Upper lobe of left lung (tissue), 4 donors: Measurements from ENCODE around the gene ARRDC5.

Experiments
- CTCF ChIP-seq, 6 experiments: fragments of 450-650 bp in 4 of 6; fragments of 200-600 bp in 2 of 6; sonication (generic) in 2 of 6; IDR thresholded peaks; one replicate each; pipeline ENCODE4 v1.5.1; 2016 to 2019; ENCODE audit warnings: antibody characterized with exemption in 6 of 6
- EP300 ChIP-seq, 4 donors: sonication (generic); formaldehyde crosslinking; IDR thresholded peaks; one replicate each; pipeline ENCODE4 v1.5.1; 2017; ENCODE audit warnings: antibody characterized with exemption in 4 of 4, control low read depth in 2 of 4
- POLR2A ChIP-seq, 4 donors: fragments of 450-650 bp; IDR thresholded peaks; one replicate each; pipeline ENCODE4 v1.5.1; 2016 to 2017; ENCODE audit warnings: antibody characterized with exemption in 4 of 4, mild to moderate bottlenecking in 2 of 4
- POLR2AphosphoS5 ChIP-seq, 2 donors: sonication (generic); formaldehyde crosslinking; IDR thresholded peaks; one replicate each; pipeline ENCODE4 v1.5.1; 2017; ENCODE audit warnings: antibody characterized with exemption in 2 of 2

DNA sequence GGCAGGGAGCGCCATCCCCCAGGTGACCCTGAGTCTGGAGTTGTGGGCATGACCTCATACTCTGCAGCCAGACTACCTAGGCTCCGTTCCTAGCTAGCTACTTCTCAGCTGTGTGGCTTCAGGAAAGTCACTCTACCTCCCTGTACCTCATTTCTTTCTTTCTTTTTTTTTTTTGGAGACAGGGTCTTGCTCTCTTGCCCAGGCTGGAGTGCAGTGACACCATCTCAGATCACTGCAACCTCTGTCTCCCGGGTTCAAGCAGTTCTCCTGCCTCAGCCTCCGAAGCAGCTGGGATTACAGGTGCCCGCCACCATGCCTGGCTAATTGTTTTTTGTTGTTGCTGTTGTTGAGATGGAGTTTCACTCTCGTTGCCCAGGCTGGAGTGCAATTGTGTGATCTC is 50.2 kb downstream of the ARRDC5 start:
- TF ChIP-seq CTCF (IDR thresholded peaks at IDR 0.05) = no peak
- no peak for TF ChIP-seq POLR2AphosphoS5 (IDR thresholded peaks at IDR 0.05)
- no peak for TF ChIP-seq POLR2A (IDR thresholded peaks at IDR 0.05)
- TF ChIP-seq EP300 (IDR thresholded peaks at IDR 0.05) = no peak
